NOMO-1 treated with DMSO at 0.1 percent for 48 hours (cell line): Measurements from ENCODE around the gene COX7A2.

Experiments
- DNase-seq: peaks from one replicate; lab custom pipeline; 2025; ENCODE audit not compliant: unreplicated experiment; lab: John Stamatoyannopoulos, UW

The COX7A2 gene

DNA sequence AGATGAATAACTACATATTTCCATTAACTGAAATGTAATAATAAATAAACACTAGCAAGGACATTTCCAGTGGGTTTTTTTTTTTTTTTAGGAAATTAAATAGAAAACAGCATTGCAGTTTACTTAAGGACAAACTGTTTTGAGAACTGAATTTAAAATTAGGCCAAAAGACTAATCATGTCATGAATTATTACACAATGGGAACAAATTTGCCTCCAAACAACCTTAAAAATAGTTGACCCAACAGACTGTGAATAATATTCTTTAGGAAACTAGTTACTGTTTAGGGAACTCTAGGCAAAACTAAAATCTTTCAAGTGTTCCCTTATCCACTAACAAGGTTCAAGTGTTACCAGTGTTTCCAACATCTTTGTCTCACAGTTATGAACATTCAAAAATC lies 21.3 kb downstream of the COX7A2 start:
- no peak for DNase-seq

DNA sequence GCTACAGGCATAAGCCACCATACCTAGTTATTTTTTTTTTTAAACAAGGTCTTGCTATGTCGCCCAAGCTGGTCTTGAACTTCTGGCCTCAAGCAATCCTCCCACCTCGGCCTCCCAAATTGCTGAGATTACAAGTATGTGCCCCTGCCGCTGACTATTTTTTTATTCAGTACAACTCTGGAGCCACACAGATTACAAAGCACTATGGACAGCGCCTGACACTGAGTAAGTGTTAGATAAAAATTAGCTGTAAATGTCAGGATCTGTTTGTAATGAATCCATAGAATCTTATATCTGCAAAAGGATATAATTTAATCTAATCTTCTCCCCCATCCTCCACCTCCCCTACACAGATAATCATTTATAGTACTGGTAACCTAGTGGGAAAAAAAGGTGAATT lies 22.5 kb downstream of the COX7A2 start:
- DNase-seq, result no peak

- no peak for DNase-seq
Measured at GRCh38 chr6:75220357-75220756, 23.2 kb downstream of the COX7A2 start.

GRCh38 chr6:75219263-75219662 lies 24.3 kb downstream of the COX7A2 start:
- DNase-seq, result no peak

- DNase-seq, result no peak
Measured at GRCh38 chr6:75217193-75217592, 26.4 kb downstream of the COX7A2 start.

DNA sequence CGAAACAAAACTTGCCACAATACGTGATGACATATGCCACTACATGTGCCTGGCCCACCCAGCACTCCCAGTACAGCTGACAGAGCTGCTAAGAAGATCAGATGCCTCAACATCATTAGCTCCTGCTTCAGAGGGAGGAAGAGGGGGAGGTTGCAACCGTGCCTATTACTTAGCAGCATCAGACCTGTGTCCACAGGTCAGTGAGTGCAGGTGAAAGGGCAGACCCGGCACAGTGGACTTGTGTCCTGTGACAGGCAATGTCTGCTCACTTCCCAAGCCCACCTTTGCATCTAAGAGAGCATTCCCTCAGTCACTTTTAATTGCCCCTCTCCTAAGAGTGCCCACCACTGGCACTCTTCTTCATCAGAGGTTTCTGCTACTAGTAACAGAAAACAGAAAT lies 28.3 kb downstream of the COX7A2 start:
- DNase-seq, result no peak

- DNase-seq, result no peak
Measured at GRCh38 chr6:75213732-75214131, 29.9 kb downstream of the COX7A2 start.

DNA sequence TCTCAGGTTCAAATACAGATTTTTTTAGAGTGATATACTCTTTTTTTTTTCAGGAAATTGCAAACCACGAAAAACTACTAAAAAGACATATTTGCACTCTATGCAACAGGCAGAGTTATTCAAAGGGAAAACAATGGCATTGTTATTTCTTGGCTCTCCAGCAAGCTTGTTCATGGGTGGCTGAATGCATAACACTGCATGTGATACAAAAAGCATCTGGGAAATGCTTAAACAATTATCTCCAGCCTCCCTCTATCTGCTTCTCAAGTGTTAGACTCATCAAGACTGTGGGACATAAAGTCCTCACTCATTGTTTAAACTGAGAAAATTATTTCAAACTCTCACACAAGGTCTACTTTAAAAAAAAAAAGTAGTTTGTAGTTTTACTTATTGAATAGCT lies 30.5 kb downstream of the COX7A2 start:
- no peak for DNase-seq

DNA sequence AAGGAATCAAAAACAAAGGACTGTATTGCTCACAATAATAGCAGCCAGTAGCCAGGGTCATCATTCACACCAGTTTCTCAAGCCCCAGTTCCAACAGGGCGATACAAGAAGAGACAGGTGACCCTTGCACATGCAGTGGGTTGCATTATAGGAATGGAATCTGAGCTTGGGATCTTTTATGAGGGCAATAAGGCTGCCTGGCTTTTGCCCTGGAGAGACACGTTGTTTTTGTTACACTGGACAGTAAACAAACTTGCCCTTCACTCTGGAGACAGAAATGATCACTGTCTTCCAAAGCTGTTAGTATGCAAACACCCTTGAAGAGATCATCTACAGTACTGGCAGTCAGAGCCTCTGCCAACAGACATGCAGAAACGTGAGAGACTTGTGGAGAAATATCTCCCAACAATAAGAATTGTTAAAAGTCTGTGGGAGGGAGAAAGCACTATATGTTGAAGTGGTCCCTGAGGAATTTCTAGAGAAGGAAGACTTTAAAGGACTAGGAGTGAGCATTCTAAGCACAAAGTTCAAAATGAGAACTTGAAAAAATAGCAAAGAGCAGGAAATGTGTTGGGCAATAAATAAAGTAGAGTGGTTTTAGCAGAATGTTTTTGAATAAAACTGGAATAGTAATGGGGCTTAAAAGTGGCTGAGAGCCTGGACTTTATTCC lies 31.5 kb downstream of the COX7A2 start:
- no peak for DNase-seq

DNA sequence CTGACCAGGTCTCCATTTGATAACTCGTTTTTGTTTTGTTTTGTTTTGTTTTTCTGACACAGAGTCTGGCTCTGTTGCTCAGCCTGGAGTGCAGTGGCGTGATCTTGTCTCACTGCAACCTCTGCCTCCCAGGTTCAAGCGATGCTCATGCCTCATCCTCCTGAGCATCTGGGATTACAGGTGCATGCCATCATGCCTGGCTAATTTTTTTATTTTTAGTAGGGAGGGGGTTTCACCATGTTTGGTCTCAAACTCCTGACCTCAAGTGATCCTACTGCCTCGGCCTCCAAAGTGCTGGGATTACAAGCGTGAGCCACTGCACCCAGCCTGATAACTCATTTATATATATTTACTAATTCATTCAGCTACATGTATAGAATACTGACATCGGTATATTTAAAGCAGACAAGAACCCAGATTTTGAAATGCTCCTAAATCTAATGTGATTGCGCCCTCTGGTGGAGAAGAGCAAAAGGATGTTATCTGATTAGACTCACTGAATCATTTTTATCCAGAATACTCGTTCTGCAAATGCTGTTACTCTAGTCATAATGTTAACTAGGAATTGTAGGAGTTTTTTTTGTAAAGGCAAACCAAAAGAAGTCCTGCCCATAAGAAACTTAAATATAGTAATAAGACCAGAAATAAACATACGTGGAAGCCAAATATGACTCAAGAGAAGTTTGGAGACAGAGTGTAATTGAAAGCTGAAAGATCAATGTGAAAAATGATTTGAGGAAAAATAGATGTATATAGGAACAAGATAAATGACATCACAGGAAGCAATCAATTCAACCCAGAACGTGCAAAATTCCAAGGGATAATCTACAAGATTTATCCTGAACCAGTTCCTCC lies 32.5 kb downstream of the COX7A2 start:
- DNase-seq, result peak; percentile 65

DNA sequence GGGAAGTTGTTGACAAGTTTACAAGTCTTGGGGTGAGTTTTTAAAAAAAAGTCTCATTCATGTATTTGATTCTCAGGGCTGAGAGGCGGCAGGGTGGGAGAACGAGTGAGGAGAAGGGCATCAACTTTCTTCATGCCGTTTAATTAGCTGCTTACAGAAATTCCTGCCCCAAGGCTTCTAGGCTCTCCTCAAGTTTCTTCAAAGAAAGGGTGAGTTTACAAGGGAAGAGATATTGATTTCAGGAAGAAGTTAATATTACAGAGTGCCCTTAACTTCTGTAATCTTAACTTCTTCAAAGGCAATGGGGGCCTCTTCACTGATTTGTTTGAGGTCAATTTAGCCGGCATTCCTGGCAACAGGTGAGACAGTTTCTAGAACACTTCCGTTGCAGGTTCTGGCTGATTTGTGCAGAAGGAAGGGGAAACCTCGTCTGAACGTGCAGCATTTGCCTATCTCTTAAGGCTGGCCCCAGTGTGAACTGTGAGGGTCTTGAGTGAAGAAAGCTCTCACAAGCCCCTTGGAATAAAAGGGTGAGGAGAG lies 34.3 kb downstream of the COX7A2 start:
- DNase-seq, result no peak

DNA sequence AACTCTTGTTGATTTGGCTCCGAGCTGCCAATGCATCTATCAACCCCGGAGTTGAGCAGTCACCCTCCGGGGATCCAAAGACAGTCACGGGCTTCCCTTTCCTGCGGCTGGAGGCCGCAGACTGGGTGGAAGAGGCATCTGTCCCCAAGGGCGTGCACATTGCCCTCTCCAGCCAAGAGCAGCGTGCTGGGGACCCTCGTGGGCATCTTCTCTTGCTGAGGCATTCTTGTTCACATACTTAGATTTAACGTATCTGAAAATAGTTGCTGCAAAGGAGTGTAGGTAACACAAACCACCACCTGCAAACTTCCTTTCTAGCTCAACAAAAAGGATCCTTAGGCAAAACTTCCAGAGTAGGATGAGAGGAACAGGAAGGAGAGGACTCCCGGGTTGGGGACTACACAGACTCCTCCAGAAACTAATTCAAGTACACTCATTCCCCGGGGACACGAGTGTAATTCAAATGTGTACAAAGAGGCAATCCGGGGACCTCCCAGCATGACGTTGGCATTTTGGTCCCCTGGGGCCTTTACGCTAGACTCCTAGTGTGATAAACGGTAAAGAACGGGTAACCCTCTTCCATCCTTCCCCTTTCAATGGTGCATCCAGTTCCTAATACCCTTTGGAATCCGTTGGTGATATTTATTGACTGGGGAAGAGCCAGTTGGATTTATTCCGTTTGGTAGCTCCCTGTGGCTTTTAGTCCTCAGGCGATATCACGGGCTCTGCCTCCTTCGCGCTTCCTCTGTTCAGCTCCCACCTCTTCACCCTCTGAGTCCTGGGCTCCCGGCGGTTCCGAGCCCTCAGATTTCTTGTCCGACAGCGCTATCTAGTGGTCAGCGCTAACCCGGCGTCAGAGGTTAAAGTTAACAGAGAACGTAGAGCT lies 35.1 kb downstream of the COX7A2 start:
- peak; percentile 55 for DNase-seq

GRCh38 chr6:75206576-75207342 lies 36.8 kb downstream of the COX7A2 start:
- DNase-seq, result no peak

DNA sequence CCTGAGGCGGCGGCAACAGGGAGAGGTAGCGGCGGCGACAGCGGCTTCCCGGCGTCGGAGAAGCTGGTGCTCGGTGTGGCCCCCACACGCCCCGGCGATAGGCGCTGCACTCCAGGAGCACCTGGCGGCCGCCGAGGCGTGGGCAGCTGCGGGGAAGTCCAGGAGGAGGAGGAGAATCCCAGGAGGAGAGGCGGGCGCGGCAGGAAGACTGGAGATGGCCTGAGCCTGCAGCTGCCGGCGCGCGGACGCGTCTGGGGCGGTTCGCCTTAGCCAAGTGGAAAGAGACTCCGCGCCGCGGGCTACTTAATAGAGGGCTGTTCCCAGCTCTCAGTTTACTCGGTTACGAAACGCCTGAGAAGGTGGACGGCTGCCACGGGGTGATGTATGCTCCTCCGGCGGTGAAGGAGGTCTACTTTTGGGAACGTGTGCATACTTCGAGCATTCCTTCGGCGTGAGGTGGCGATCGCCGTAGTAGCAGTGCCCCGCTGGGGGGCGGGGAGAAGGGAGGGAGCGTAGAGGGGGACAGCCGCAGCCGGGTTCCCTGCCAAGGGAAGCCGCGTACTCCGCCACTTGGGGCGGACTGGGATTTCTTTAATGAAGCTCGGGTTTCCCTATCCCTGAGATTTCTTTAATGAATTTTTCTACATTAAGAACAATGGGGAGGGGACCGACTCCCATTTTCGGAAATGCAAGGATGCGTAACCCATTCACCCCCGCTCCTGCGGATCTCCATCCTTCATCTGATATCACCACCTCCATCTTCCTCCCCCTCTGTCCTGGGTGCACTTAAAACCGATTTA lies 37.6 kb downstream of the COX7A2 start, which contains the start of gene COL12A1:
COL12A1 (minus strand) TSS at position 278 of the 800 bp plus-strand sequence. CDS start 3,261 bp downstream, outside the sequence.
- no peak for DNase-seq

DNA sequence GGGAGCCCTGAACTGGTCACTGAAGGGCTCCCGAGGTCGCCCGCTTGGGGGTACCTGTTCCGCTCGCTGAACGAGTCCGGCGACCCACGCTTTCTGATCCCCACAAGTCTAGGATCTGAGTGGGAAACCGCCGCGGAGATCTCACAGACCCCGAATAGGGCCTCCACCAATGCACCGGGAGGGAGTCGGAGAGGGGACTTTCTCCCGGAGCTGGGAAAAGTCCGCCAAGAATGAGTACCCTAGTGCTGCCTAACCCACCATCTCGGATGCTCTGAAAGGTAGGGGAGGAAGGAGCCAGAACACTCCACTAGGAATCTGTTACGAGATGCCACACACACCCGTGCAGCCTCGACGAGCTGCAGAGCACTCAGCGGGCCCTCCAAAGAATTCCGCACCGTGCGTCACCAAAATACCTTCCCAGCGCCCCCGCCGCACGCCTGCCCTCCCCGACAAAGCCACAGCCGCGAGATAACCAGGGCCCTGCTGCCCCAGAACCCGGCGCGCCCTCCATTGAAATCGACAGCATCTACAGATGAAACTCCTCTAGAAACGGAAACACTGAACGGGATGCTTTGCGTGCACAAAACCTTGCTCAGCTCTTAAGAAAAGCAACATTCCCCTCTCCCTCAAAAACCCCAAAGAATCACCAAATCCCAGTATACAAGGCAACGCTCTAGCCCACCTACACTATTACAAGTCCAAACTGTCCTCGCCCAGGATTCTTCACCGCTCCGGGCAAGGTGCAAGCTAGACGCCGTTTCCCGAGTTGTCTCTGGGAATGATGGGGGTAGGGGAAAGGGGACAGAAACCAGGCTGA lies 38.4 kb downstream of the COX7A2 start:
- peak; percentile 10 for DNase-seq

DNA sequence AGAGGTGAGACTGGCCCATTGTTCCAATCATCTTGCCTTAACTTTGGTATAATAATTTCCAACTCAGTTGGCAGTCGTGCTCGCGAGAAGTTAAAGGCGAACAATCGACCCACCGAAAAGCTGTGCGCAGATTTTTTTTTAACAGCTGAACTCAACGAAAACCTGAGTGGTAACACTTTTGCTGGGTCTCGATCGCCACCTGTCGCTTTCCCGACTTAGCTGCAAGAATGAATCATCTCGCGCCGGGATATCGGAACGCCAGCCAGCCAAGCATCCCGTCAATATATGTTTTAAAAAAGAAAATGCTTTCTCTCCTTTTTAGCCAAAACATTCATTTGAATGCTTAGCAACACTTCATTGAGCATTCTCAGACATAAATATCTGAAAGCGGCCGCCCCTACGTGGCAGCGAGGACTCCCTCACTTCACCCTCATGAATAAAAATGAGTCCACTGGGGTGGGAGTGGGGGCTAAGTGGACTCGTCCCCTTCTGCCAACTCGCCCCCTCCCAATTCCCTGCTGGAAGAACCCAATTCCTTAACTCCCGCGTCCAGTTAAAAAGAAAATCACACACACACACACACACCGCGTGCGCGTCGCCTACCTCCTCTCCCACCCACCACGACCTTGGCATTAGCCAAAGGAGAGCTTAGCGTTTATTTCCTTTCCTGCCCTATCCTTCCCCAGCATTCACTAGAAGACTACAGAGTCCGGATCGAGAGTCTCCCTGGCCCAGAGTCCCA lies 39.2 kb downstream of the COX7A2 start:
- peak; percentile 56 for DNase-seq

GRCh38 chr6:75203721-75204120 lies 39.9 kb downstream of the COX7A2 start:
- no peak for DNase-seq

GRCh38 chr6:75202676-75203131 lies 40.9 kb downstream of the COX7A2 start:
- DNase-seq, result no peak
